H9 (cell line): ENCODE measurements around the gene GNA12. TPM values are rescaled to one million over a fixed set of nuclear protein-coding genes. Genes with fewer than 3 reads are reported as not detected.

Source experiments
- DNase-seq: peaks from one replicate; pipeline ENCODE4 v3.0.0-alpha.2; 2017
- H2AFZ ChIP-seq: one replicate; pipeline ENCODE4 v1.6.1; 2013; ENCODE audit warnings: mild to moderate bottlenecking, low read length, control low read depth, moderate library complexity
- H2AK5ac ChIP-seq: 2 replicates; pipeline ENCODE4 v1.6.1; 2013; ENCODE audit warnings: low read length, control low read depth, mixed read lengths; ENCODE audit not compliant: insufficient read length
- H2BK120ac ChIP-seq: one replicate; pipeline ENCODE4 v1.6.1; 2013; ENCODE audit warnings: low read depth, mild to moderate bottlenecking, low read length, control low read depth, inconsistent platforms; ENCODE audit not compliant: poor library complexity, severe bottlenecking
- H2BK12ac ChIP-seq: 2 replicates; pipeline ENCODE4 v1.6.1; 2013; ENCODE audit warnings: low read length, control low read depth, mixed read lengths, low read depth; ENCODE audit not compliant: insufficient read length
- H2BK15ac ChIP-seq: 2 replicates; pipeline ENCODE4 v1.6.1; 2013; ENCODE audit warnings: low read depth, low read length, control low read depth
- H2BK20ac ChIP-seq: one replicate; pipeline ENCODE4 v1.6.1; 2013; ENCODE audit warnings: low read depth, mild to moderate bottlenecking, low read length, control low read depth, inconsistent platforms; ENCODE audit not compliant: poor library complexity, severe bottlenecking
- H2BK5ac ChIP-seq: 2 replicates; pipeline ENCODE4 v1.6.1; 2013; ENCODE audit warnings: low read length, control low read depth, mixed read lengths; ENCODE audit not compliant: insufficient read length
- H3K14ac ChIP-seq: 2 replicates; pipeline ENCODE4 v1.6.1; 2013; ENCODE audit warnings: low read length, control low read depth; ENCODE audit not compliant: insufficient read depth
- H3K18ac ChIP-seq: 2 replicates; pipeline ENCODE4 v1.6.1; 2013; ENCODE audit warnings: low read depth, mild to moderate bottlenecking, mixed read lengths, low read length, control low read depth; ENCODE audit not compliant: insufficient read length
- H3K23ac ChIP-seq: 2 replicates; pipeline ENCODE4 v1.6.1; 2013; ENCODE audit warnings: low read length, control low read depth, mixed read lengths, low read depth; ENCODE audit not compliant: insufficient read length
- H3K23me2 ChIP-seq: 2 replicates; pipeline ENCODE4 v1.6.1; 2013; ENCODE audit warnings: low read depth, mild to moderate bottlenecking, mixed read lengths, low read length, control low read depth; ENCODE audit not compliant: insufficient read length, poor library complexity, severe bottlenecking
- H3K27ac ChIP-seq: 2 replicates; pipeline ENCODE4 v1.5.1; 2013; ENCODE audit warnings: low read length, control low read depth, mixed read lengths, low read depth; ENCODE audit not compliant: insufficient read length
- H3K27me3 ChIP-seq: 2 replicates; pipeline ENCODE4 v1.6.1; 2013; ENCODE audit warnings: low read length, control low read depth, inconsistent platforms; ENCODE audit not compliant: insufficient read depth
- H3K4ac ChIP-seq: 2 replicates; pipeline ENCODE4 v1.6.1; 2013; ENCODE audit warnings: low read depth, mild to moderate bottlenecking, control low read depth, inconsistent platforms, low read length, moderate library complexity
- H3K4me1 ChIP-seq: 2 replicates; pipeline ENCODE4 v1.6.1; 2013; ENCODE audit warnings: low read length, control low read depth, inconsistent platforms; ENCODE audit not compliant: insufficient read depth
- H3K4me2 ChIP-seq: 2 replicates; pipeline ENCODE4 v1.6.1; 2013; ENCODE audit warnings: low read length, control low read depth, mixed read lengths; ENCODE audit not compliant: insufficient read length, insufficient read depth
- H3K56ac ChIP-seq: 2 replicates; pipeline ENCODE4 v1.6.1; 2013; ENCODE audit warnings: low read depth, mild to moderate bottlenecking, mixed read lengths, low read length, control low read depth; ENCODE audit not compliant: insufficient read length
- H3K79me1 ChIP-seq: 2 replicates; pipeline ENCODE4 v1.6.1; 2013; ENCODE audit warnings: low read depth, mild to moderate bottlenecking, moderate library complexity, low read length, control low read depth, inconsistent platforms; ENCODE audit not compliant: insufficient read depth, poor library complexity, severe bottlenecking
- H3K79me2 ChIP-seq: 2 replicates; pipeline ENCODE4 v1.6.1; 2013; ENCODE audit warnings: low read length, control low read depth, inconsistent platforms; ENCODE audit not compliant: insufficient read depth
- H3K9ac ChIP-seq: 2 replicates; pipeline ENCODE4 v1.6.1; 2013; ENCODE audit warnings: low read length, control low read depth, mixed read lengths; ENCODE audit not compliant: insufficient read length; ENCODE audit errors: extremely low read depth
- H3K9me3 ChIP-seq: one replicate; pipeline ENCODE4 v1.6.1; 2013; ENCODE audit warnings: low read depth, low read length, inconsistent platforms; ENCODE audit not compliant: control insufficient read depth
- H3T11ph ChIP-seq: one replicate; pipeline ENCODE4 v1.6.1; 2013; ENCODE audit warnings: mild to moderate bottlenecking, low read length, control low read depth, inconsistent platforms
- H4K20me1 ChIP-seq: one replicate; pipeline ENCODE4 v1.6.1; 2013; ENCODE audit not compliant: control insufficient read depth, insufficient read length, insufficient read depth
- H4K5ac ChIP-seq: 2 replicates; pipeline ENCODE4 v1.6.1; 2013; ENCODE audit warnings: low read depth, mild to moderate bottlenecking, mixed read lengths, low read length, control low read depth; ENCODE audit not compliant: insufficient read length
- H4K8ac ChIP-seq: replicated peaks from 2 replicates; pipeline ENCODE4 v1.6.1; 2013; ENCODE audit warnings: low read length, control low read depth, mixed read lengths, low read depth; ENCODE audit not compliant: insufficient read length
- H4K91ac ChIP-seq: 2 replicates; pipeline ENCODE4 v1.6.1; 2013; ENCODE audit warnings: low read depth, mild to moderate bottlenecking, moderate library complexity, mixed read lengths, low read length, control low read depth; ENCODE audit not compliant: insufficient read length
- H3K27ac Mint-ChIP-seq, 3 experiments: 2 replicates in 2 of 3; 3 replicates in 1 of 3; pipeline ENCODE4 v1.8.0; 2020 to 2021; ENCODE audit warnings: mixed read lengths in 3 of 3, mild to moderate bottlenecking in 1 of 3, moderate library complexity in 1 of 3
- H3K27me3 Mint-ChIP-seq: 2 replicates; pipeline ENCODE4 v1.8.0; 2021; ENCODE audit warnings: low read depth, mild to moderate bottlenecking, moderate library complexity, mixed read lengths
- H3K36me3 Mint-ChIP-seq, 3 experiments: 2 replicates in 2 of 3; 3 replicates in 1 of 3; pipeline ENCODE4 v1.8.0; 2020 to 2021; ENCODE audit warnings: low read depth in 3 of 3, mixed read lengths in 3 of 3; ENCODE audit not compliant: insufficient read depth in 1 of 3
- H3K4me1 Mint-ChIP-seq, 2 experiments: 2 replicates each; pipeline ENCODE4 v1.8.0; 2020; ENCODE audit warnings: mixed read lengths in 2 of 2
- H3K4me3 Mint-ChIP-seq, 2 experiments: 2 replicates in 1 of 2; 3 replicates in 1 of 2; pipeline ENCODE4 v1.8.0; 2020 to 2021; ENCODE audit warnings: mild to moderate bottlenecking in 2 of 2, mixed read lengths in 2 of 2, moderate library complexity in 1 of 2
- H3K9me3 Mint-ChIP-seq, 2 experiments: 2 replicates in 1 of 2; 3 replicates in 1 of 2; pipeline ENCODE4 v1.8.0; 2020; ENCODE audit warnings: mild to moderate bottlenecking in 2 of 2, mixed read lengths in 2 of 2, moderate library complexity in 1 of 2
- WGBS: extraction: QIAGEN DNeasy Blood & Tissue Kit; methylation state at CpG from one replicate; pipeline ENCODE4 v1.1.7; 2013; ENCODE audit warnings: missing lambda C conversion rate, low lambda C conversion rate, mixed read lengths; ENCODE audit not compliant: insufficient read length; ENCODE audit errors: extremely low coverage; 5-methylcytosine and 5-hydroxymethylcytosine counted together
- total RNA-seq: library from RNA; stranded (reverse); gene quantifications from 2 replicates; pipeline ENCODE4 v1.2.1, GENCODE V29; 2021
- TF ChIP-seq, protein P1 (sequence below): fragments of 200-600 bp; sonication (generic); conservative IDR thresholded peaks from 3 replicates; pipeline ENCODE4 v1.8.0; 2021; ENCODE audit warnings: antibody characterized with exemption, mild to moderate bottlenecking

Gene GNA12
- total RNA-seq, 1 experiment from 2014 or later = 60.2 TPM

DNA sequence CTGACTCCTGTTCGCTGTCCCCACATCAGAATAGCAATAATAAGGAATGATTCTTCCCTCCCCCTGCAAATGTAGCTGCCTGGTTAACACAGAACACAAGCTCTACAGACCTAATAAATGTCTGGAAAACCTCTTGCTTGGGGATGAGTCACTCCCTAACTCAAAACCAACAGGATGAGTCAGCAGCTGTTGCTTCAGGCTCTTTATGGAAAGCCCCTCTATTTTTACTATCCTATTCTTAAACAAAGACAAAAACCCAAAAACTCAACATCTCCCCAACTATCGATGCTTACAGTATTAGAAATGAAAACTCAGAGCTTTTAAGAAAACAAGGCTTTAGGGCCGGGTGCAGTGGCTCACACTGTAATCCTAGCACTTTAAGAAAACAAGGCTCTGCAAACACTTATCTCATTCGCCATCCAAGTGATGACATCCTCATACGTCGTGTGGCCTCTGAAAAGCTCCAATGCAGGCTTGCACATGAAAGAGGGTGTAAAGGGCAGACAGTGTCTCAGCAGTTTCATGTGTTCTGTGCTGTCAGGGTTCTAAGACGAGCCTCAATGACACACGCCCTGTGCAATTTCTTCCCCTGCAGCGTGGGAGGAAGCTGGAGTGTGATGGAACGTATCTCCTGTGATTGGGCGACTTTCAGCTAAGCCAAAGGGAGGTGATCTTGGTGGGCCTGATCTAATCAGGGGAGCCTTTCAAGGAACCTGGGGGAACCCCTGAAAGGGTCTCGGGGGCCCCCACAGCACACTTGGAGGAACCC is 86.0 kb downstream of the GNA12 start:
- Histone ChIP-seq H3K9me3 (no peaks in the 10 kb centered on the region), H4K8ac (no peak overlapping the region), H3K23me2 (no peaks in the 10 kb centered on the region), H3T11ph (no peak overlapping the region), H3K18ac (no peak overlapping the region), H3K9ac (no peak overlapping the region), H3K27ac (no peak overlapping the region), H2BK120ac (no peak overlapping the region), H3K79me1 (peaks cover 5% of the 10 kb centered on the region), H3K23ac (no peak overlapping the region), H2BK5ac (no peak overlapping the region), H3K79me2 (peaks cover 8% of the 10 kb centered on the region; the same call in 1 of the 2 replicates), H3K56ac (no peak overlapping the region), H2AK5ac (no peak overlapping the region), H3K4me2 (no peak overlapping the region), H3K4me1 (0 out of 2 replicates have a peak, but pooled peaks cover 2% of the 10 kb centered on the region), H3K27me3 (no peaks in the 10 kb centered on the region), H3K14ac (0 out of 2 replicates have a peak overlapping the region, but pooled peaks have one; percentile 31), H2BK15ac (no peak overlapping the region), H4K5ac (no peak overlapping the region), H4K20me1 (no peaks in the 10 kb centered on the region), H2BK20ac (no peak overlapping the region), H2BK12ac (no peak overlapping the region), H2AFZ (no peak overlapping the region), H3K4ac (no peak overlapping the region), H4K91ac (no peak overlapping the region)
- no peak for DNase-seq
- no peaks in the 10 kb centered on the region for H3K9me3 Mint-ChIP-seq
- peaks cover 2% of the 10 kb centered on the region; the same call in 1 of the 2 replicates for H3K27me3 Mint-ChIP-seq
- TF ChIP-seq, protein P1, sequence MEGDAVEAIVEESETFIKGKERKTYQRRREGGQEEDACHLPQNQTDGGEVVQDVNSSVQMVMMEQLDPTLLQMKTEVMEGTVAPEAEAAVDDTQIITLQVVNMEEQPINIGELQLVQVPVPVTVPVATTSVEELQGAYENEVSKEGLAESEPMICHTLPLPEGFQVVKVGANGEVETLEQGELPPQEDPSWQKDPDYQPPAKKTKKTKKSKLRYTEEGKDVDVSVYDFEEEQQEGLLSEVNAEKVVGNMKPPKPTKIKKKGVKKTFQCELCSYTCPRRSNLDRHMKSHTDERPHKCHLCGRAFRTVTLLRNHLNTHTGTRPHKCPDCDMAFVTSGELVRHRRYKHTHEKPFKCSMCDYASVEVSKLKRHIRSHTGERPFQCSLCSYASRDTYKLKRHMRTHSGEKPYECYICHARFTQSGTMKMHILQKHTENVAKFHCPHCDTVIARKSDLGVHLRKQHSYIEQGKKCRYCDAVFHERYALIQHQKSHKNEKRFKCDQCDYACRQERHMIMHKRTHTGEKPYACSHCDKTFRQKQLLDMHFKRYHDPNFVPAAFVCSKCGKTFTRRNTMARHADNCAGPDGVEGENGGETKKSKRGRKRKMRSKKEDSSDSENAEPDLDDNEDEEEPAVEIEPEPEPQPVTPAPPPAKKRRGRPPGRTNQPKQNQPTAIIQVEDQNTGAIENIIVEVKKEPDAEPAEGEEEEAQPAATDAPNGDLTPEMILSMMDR = no peak
- peaks cover 20 to 38% (median 25%) of the 10 kb centered on the region in 3 experiments for H3K36me3 Mint-ChIP-seq
- 100% methylated on average over 1 of the region's 12 CpGs for WGBS
- H3K27ac Mint-ChIP-seq = peak overlapping the region; percentile 75 to 92 (median 80); a peak in 5 of 7 replicates
- peaks cover 33 to 35% of the 10 kb centered on the region in 2 experiments for H3K4me1 Mint-ChIP-seq
- H3K4me3 Mint-ChIP-seq = no peak overlapping the region
